Kidney (tissue), 14 donors: ENCODE data around the gene NSUN6. TPM values are rescaled to one million over a fixed set of nuclear protein-coding genes. Genes with fewer than 3 reads are reported as not detected.

Experiments used
- DNase-seq, 5 donors: peaks; one replicate each; pipeline ENCODE4 v3.0.0-alpha.2; 2013 to 2020
- FAIRE-seq: peaks from 2 replicates; lab custom pipeline; 2012; peaks lifted over from hg19 to GRCh38; lab: Jason Lieb, UNC
- H3K27ac ChIP-seq, 2 donors: one replicate each; pipeline ENCODE4 v1.7.0; 2013; ENCODE audit warnings: low read depth in 2 of 2, low read length in 2 of 2, inconsistent platforms in 1 of 2
- H3K27me3 ChIP-seq: one replicate; pipeline ENCODE4 v1.7.1; 2013; ENCODE audit warnings: low read length, inconsistent platforms; ENCODE audit not compliant: control insufficient read depth, insufficient read depth
- H3K36me3 ChIP-seq, 3 donors: one replicate each; pipeline versions ENCODE4 v1.7.0 to v1.7.1; 2013; ENCODE audit warnings: low read length in 3 of 3, control low read depth in 1 of 3, inconsistent platforms in 1 of 3; ENCODE audit not compliant: insufficient read depth in 3 of 3, control insufficient read depth in 2 of 3
- H3K4me1 ChIP-seq, 3 donors: one replicate each; pipeline versions ENCODE4 v1.7.0 to v1.7.1; 2013; ENCODE audit warnings: low read length in 3 of 3, inconsistent platforms in 1 of 3, low read depth in 1 of 3; ENCODE audit not compliant: control insufficient read depth in 2 of 3, insufficient read depth in 2 of 3
- H3K4me3 ChIP-seq, 3 donors: one replicate each; pipeline versions ENCODE4 v1.7.0 to v1.8.1; 2013; ENCODE audit warnings: low read length in 3 of 3, control low read depth in 1 of 3, inconsistent platforms in 1 of 3
- H3K9ac ChIP-seq, 3 donors: one replicate each; pipeline versions ENCODE4 v1.7.0 to v1.7.1; 2013; ENCODE audit warnings: low read length in 3 of 3, control low read depth in 1 of 3, inconsistent platforms in 1 of 3
- H3K9me3 ChIP-seq, 3 donors: one replicate each; pipeline versions ENCODE4 v1.7.0 to v1.7.1; 2013; ENCODE audit warnings: low read length in 3 of 3, control low read depth in 1 of 3, inconsistent platforms in 1 of 3; ENCODE audit not compliant: control insufficient read depth in 2 of 3, insufficient read depth in 1 of 3
- intact Hi-C: fragments of 100-400 bp; cut with DNase I; formaldehyde crosslinking; loops from one replicate; pipeline ENCODE4 v1.11.1; 2022
- polyA plus RNA-seq: library from polyadenylated mRNA; stranded (reverse); fragments of 350-450 nt; fragmentation: Illumina TruSeq; extraction: RNeasy Lipid Tissue Mini Kit (QIAGEN cat#74804); gene quantifications from one replicate; pipeline ENCODE4 v1.2.3, GENCODE V29; 2014; ENCODE audit warnings: low read depth, low replicate concordance; ENCODE audit not compliant: insufficient read depth
- total RNA-seq: library from RNA; stranded (reverse); fragmentation: NEBNext Ultra II Directional; extraction: Animal tissue kit (Norgen Biotek cat#: 25700); gene quantifications from one replicate; pipeline ENCODE4 v1.2.1, GENCODE V29; 2021
- TF ChIP-seq, protein P1 (sequence below): IDR thresholded peaks from 3 replicates; pipeline ENCODE4 v1.5.1; 2012; ENCODE audit warnings: mild to moderate bottlenecking, moderate library complexity, borderline replicate concordance; ENCODE audit not compliant: insufficient read depth; ENCODE audit errors: extremely low read depth
- donor health status: control.
- donor health status: control.
- donor health status: control.
- donor health status: control.
- donor health status: control.
- donor health status: DM: yes; HTN: yes; CAD: no.
- donor health status: Normal renal cell carcinoma (clear cell type).

NSUN6 gene
- total and polyA plus RNA-seq, 2 donors from 2014 or later: 6.3 to 19.3 TPM

DNA sequence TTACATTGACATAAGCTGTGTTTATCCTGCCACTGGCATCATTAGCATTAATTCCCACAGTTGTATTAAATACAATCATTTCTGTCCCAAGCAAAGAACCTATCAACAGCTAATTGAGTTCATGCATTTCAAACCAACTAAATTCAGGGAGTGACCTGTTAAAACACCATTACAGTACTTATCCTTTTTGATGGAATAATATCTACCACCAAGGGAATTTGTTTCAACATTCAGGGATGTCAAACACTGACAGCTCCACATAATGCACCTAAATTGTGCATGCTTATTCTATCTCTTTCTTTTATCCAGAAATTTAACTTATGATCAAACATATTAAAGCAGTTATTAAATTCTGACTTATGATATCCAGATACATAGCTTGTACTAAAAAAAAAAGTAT is 136.8 kb downstream of the NSUN6 start:
- FAIRE-seq (no peak), DNase-seq (no peak)
- Histone ChIP-seq H3K9ac (no peak overlapping the region), H3K4me1 (no peaks in the 10 kb centered on the region), H3K27ac (no peak overlapping the region), H3K36me3 (peaks cover 0 to 4% (median 0%) of the 10 kb centered on the region in 3 donors), H3K4me3 (no peak overlapping the region), H3K9me3 (no peaks in the 10 kb centered on the region), H3K27me3 (no peaks in the 10 kb centered on the region)
- intact Hi-C loops: no loop called here
- TF ChIP-seq, protein P1, sequence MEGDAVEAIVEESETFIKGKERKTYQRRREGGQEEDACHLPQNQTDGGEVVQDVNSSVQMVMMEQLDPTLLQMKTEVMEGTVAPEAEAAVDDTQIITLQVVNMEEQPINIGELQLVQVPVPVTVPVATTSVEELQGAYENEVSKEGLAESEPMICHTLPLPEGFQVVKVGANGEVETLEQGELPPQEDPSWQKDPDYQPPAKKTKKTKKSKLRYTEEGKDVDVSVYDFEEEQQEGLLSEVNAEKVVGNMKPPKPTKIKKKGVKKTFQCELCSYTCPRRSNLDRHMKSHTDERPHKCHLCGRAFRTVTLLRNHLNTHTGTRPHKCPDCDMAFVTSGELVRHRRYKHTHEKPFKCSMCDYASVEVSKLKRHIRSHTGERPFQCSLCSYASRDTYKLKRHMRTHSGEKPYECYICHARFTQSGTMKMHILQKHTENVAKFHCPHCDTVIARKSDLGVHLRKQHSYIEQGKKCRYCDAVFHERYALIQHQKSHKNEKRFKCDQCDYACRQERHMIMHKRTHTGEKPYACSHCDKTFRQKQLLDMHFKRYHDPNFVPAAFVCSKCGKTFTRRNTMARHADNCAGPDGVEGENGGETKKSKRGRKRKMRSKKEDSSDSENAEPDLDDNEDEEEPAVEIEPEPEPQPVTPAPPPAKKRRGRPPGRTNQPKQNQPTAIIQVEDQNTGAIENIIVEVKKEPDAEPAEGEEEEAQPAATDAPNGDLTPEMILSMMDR: no peak

DNA sequence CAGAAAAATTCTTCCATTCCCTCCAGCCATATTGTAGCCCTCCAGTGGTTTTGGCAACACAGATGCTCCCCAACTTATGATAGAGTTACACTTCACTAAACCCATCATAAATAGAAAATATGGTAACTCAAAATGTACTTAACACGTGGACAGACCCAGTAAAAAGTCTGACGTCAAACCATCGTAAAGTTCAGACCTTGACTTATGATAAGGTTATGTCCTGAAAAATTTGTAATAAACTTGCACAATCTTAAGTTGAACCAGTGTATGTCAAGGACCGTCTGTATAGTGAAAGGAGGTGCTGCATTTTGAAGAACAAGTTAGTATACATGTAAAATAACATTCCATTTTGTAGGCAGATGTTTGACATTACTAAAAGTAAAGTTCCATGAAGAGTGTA is 142.8 kb downstream of the NSUN6 start:
- no peak overlapping the region for H3K4me3 ChIP-seq
- no peaks in the 10 kb centered on the region for H3K27me3 ChIP-seq
- DNase-seq (no peak), FAIRE-seq (no peak)
- TF ChIP-seq, protein P1: no peak
- no peaks in the 10 kb centered on the region for H3K4me1 ChIP-seq
- no peak overlapping the region for H3K27ac ChIP-seq
- intact Hi-C loops: no loop called here
- H3K9me3 ChIP-seq: no peaks in the 10 kb centered on the region
- no peak overlapping the region for H3K9ac ChIP-seq
- H3K36me3 ChIP-seq: no peaks in the 10 kb centered on the region

DNA sequence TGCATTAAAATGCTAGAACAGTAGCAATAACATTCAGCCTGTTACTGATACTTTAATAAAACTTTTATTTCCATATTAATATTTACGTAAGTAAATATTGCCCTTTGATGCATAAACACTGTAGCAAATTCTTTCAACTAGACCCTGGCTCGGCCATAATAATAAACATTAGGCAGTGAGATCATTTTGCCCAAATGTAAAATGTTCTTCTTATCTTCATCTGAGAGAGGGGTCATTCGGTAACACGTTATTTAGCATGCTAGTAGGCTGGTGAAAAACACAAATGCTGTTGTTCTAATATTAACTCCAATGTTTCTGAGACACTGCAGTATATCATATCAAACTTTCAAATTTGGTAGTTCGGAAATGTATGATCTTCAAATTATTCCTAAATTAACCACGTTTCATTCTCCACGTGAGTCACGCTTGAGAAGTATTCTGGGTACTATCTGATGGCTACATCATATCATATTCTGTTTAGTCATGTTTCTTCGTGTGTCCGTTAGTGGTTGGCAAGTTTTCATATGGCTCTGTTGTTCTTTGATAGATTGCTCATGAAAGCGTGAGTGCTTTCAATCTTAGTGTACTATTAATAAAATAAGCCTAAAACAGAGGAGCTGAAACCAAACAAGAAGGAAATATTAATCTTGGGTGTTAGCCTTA is 145.8 kb downstream of the NSUN6 start:
- Histone ChIP-seq H3K36me3 (no peaks in the 10 kb centered on the region), H3K4me3 (no peak overlapping the region), H3K9ac (no peak overlapping the region), H3K27ac (no peak overlapping the region), H3K9me3 (no peaks in the 10 kb centered on the region), H3K27me3 (no peaks in the 10 kb centered on the region), H3K4me1 (no peaks in the 10 kb centered on the region)
- intact Hi-C loops: no loop called here
- DNase-seq (no peak), FAIRE-seq (no peak)
- TF ChIP-seq, protein P1: no peak

DNA sequence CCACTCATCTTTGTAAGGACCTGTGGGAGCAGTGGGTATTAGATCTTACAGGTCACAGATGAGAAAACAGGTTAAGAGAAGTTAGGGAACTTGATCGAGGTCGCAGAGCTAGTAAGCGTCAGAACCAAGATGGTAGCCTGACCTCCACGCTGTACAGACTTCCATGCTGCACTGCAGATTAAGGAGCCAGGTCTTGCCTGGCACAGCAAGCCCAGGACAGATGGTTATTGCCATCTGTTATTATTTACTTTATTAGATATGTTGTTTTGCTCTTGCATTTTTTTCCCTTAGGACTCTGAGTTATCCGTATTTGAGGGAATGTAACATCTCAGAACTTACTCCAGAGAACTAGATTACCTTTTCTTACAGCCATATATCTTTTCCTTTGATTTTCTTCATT is 147.2 kb downstream of the NSUN6 start:
- TF ChIP-seq, protein P1: no peak
- Histone ChIP-seq H3K4me3 (no peak overlapping the region), H3K4me1 (no peaks in the 10 kb centered on the region), H3K9ac (no peak overlapping the region), H3K27ac (no peak overlapping the region), H3K9me3 (no peaks in the 10 kb centered on the region), H3K36me3 (no peaks in the 10 kb centered on the region), H3K27me3 (no peaks in the 10 kb centered on the region)
- DNase-seq (no peak), FAIRE-seq (no peak)
- intact Hi-C loops: no loop called here
